Fibroblast of gingiva (primary cell): Measurements from ENCODE around the gene JMJD8.

Source experiments
- DNase-seq: peaks from one replicate; pipeline ENCODE4 v3.0.0-alpha.2; 2011; ENCODE audit warnings: low read depth

The JMJD8 gene

DNA sequence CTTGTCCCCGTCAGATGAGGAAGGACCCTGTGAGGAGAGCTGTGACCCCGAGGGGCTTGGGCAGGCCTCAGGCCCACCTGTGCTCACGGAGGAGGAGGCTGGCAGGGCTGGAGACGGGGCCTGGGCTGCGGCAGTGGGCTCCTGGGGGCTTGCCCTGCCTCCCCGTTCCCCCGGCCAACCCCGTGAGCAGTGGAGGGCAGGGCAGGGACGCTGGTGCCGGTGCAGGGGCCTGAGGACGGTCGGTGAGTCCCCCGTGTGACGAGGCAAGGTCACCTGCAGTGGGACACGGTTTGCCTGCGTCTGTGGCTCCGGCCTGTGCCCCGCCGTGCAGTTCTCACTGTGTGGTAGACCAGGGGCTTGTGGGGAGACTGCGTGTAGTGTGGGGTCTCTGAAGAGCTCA, 24.5 kb downstream of the JMJD8 start:
- no peak for DNase-seq

DNA sequence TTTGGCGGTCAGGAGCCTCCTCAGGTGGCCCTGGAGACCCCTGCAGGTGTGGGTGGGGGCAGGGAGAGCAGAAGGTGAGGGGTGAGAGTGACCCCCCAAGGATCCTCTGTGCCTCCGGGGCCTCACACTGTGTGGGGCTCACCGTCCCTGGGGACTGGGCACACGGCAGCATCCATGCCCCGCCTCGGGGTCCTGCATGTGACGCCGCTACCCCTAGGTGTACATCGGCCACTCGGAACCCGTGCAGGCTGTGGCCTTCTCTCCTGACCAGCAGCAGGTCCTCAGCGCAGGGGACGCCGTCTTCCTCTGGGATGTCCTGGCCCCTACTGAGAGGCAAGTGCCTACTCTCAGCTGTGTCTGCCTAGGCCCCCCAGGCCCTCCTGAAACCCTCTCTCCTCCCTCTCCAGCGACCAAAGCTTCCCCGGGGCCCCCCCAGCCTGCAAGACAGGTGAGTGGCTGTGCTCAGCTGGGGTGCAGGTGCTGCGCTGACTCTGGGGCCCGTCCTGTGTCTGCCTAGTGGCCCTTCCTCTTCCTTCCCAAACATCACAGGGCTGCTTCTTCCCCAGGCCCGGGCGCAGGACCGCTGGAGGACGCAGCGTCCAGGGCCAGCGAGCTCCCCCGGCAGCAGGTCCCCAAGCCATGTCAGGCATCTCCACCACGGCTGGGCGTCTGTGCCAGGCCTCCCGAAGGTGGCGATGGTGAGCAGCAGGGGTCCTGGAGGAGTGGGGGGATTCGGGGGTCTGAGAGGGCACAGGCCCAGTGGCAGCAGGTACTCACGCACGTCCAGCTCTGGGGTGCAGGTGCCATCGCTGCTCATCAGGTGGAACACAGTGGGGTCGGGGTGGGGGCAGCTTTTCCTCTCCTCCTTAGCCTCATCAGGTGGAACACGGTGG, 25.2 kb downstream of the JMJD8 start:
- no peak for DNase-seq

DNA sequence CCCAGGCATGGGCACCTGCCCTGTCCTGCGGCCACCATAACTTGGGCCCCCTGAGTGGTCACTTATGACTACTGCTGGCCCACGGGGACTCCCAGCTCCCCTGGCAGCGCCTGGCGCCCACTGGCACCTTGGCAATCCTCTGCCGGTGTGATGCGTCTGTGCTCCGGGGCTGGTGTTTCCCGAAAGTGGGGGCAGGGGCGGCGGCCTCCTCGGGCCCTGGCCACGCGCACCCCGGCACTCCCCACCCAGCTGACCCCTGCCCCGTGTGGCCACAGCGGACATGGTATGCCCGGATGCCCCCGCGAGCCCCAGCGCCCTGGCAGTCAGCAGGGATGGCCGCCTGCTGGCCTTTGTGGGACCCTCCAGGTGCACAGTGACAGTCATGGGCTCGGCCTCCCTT, 26.6 kb downstream of the JMJD8 start:
- DNase-seq: no peak

DNA sequence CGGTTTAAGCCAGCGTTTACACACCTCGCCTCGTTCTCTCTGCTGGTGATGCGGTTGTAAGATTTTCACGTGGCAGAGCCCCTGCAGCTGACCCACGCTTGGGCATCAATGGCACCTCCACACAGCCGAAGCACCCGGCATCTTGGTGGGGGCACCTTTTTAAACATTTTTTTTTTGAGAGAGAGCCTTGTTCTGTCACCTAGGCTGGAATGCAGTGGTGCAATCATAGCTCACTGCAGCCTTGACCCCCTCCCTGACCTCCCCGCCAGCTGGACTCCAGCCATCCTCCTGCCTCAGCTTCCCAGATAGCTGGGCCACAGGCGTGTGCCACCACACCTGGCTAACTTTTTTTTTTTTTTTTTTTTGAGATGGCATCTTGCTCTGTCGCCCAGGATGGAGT, 30.1 kb downstream of the JMJD8 start:
- no peak for DNase-seq

DNA sequence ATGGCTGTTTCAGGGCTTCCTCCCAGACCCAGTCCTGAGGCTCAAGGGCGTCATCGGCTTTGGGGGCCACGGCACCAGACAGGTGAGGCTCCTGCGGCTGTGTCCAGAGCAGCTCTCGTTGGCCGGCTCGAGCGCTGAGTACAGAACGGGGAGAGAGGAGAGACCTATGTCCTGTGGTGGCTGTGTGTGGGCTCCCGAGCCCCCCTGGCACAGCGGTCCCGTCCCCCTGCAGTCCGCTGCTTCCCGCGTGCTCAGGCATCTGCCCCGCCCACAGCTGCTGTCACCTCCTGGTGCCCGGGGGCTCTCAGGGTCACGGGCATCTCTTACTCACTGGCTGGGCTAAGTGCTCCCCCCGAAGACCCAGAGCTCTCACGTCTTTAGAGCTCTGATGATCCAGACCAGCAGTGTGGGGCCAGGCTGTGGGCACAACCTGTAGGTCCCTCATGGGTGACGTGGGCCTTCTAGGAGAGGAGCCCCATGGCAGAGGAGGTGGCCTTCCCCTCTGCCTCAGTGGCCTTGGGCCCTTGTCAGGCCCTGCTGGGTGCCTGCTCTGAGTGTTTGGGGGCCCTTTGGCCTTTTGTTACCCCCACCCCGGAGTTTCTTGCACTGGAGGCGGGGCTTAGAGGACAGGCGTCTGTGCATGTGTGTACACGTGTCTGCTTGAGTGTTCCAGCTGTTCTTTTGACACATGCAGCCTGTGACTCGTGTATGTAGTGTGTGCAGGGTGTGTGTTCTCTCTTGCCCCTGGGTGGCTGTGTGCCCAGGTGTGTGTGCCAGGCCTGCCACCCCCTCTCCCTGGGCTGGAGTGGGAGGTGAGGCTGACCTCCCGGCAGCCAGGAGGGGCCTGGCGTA, 31.5 kb downstream of the JMJD8 start:
- DNase-seq: no peak

DNA sequence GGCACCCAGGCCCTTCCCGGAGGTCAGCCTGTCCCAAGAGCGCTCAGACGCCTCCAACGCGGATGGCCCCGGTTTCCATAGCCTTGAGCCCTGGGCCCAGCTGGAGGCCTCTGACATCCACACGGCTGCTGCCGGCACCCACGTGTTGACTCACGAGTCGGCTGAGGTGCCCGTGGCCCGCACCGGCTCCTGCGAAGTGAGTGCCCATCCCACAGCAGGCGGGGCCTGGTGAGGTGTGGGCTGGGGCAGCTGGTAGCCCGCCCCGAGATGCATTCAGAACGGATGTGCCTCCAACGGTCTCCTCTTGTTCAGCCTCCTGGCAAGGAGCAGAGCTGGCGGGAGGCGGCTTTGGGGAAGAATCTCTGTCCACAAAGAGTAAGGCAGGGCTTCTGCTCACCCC, 32.3 kb downstream of the JMJD8 start:
- no peak for DNase-seq

DNA sequence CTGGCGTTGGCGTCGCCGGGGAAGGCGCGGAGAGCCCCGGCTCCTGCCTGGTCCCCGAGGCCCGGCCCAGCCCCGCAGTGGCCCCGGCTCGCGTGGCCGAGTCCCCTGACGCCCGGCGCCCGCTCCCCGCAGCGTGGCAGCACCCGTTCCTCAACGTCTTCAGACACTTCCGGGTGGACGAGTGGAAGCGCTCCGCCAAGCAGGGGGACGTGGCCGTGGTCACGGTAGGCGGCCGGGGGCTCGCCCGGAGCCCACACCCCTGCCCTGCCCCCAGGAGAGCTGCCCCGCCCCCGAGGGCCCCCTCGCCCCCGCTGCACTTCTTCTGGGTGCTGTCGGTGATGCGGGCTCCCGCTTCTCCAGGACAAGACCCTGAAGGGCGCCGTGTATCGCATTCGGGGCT, 34.5 kb downstream of the JMJD8 start:
- no peak for DNase-seq

DNA sequence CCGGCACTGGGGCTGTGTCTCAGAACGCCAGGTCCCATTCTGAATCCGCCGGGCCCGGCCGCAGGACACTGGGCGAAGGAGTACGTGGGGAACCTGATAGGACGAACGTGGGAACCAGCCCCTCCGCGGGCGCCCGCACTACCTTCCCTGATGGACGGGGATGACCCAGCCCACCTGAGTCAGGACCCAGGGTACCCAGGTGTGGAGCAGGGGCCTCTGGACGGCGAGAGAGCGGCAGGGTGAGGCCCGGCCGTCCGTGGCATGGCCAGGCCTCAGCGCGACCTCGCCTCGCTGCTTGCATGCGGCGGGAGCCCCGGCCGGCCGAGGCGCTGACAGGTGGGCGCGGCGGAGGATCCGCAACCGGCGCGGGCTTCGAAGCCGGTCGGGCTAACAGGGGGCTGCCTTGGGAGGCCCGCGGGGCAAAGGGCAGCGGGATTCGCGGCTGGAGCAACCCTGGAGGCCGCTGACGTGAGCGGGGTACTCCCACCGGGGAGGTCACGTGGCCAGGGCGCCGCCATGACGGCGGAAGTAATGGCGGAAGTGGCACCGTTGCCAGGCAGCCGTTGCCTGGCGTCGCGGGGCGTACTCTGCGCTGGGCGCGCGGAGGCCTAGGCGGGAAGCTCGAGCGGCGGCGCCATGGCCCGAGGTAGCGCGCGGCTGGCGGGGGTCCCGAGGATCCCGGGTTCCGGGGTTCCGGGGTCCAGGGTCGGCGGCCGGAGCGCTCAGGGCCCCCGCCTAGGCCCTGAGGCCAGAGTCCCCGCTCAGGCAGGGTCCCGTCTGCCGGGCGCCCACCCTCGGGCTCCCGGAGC, 35.1 kb downstream of the JMJD8 start, which contains the start of gene WDR90:
TSS of gene WDR90 (plus strand) at position 585 of the 809 bp plus-strand sequence. CDS start at position 637, 52 bp downstream.
- peak; percentile 91 for DNase-seq

DNA sequence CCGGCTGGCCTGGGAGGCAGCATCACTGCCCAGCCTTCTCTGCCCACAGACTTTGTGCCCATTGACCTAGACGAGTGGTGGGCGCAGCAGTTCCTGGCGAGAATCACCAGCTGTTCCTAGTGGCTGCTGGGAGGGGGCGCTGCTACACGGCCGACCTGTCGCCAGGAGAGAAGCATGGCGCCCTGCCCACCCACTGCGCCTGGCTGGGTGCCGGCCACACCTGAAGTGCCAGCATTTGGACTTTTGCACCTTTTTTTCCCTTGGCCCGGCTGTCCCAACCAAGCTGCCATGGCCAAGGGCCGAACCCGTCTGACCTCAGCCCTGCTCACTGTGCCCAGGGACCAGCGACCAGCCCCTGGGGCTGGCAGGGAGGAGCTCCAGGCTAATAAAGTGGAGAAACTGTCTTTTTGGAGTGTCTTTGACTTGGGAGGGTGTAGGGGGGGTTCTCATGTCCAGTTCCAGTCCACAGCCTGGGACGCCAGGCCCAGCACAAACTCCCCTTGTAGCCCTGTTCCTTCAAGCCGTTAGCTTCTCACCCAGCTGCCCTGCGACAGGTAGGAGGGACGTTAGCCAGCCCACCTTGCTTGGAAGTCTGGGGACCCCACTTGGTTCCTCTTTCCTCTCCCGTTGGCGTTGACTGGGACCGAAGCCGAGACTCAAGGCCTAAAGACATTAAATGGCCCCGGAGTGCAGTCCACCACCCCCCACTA, 35.9 kb downstream of the JMJD8 start:
- peak; percentile 34 for DNase-seq

DNA sequence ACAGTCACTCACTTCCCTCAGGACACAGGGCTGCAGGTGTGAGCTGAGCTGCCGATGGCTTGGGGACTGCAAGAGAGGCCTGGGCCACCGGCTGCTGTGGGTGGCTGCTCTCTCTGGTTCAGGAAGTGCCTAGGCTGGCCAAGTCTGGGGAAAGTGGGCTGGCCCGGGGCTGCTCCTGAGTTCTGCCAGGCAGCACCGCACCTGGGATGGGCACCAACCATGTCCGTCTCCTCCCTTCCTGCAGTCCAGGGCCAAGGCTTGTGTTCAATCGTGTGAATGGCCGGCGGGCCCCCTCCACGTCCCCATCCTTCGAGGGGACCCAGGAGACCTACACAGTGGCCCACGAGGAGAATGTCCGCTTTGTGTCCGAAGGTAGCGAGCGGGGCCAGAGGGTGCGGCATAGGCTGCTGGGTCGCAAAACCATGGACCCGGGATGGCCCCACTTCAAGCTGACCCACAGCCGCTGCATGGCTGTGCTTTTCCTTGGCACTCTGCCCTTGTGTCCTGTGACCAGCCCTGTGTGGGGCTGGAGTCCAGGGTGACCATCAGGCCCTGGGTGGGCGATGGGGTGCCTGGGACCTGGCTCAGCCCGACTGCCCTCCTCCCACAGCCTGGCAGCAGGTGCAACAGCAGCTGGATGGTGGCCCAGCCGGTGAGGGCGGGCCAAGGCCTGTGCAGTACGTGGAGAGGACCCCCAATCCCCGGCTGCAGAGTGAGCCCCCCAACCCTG, 36.8 kb downstream of the JMJD8 start:
- DNase-seq: no peak

DNA sequence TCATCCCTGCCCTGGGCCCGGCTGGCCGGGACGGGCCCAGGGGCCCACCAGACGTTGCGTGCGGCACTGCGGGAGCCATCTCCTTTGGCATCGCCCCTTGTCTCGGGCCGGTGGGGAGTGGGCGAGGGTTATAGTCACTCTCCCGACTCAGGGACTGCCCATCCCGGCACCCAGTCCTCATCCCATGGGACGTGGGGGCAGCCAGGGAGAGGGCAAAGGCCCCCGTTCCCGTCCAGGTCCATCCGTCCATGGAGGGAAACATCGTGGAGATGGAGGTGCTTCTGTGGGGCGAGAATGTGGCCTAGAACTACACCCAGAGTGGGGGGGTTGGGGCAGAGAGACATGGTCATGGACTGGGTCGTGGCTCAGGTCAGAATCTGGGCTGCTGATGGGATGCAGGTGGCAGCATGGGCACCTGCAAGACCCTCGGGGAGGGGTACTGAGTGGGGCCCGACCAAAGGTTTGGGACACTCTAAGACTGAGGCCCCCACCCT, 37.4 kb downstream of the JMJD8 start:
- DNase-seq: no peak

DNA sequence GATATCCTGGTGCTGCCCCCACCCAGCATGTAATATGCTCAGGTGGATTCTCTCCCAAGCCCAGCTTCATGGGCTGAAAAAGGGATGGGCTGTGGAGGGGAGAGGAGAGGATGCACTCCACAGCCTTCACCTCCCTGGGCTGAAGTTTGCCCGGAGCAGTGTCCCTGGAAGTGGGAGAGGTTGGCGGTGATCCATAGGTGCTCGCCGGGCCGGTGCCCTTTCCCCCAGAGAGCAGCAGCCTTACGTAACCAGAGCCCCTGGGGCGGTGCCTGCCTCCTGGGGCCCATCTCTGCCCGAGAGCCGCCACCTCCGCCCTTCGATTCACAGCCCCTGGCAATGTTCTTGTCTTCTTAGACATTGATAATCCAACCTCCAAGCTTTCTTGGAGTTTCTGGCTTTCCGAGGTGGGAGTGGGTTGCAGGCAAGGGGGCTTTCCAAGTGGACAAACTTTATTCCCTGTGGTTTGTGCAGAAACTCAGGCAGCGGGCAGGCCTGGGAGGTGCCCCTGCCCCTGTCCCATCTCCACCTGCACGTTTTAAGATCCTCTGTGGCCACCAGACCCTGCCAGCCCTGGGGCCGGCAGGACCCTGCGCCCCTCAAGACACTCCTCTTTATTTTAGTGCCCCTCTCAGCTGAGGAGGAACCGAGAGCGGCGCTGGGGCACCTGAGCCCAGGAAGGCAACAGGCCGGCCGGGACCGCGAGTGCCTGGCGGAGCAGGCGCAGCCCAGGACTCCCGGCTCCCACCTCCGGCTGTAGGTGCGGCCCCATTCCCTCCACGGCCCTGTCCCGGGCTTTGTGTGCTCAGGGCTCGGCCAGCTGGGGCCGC, 38.1 kb downstream of the JMJD8 start:
- DNase-seq: no peak

DNA sequence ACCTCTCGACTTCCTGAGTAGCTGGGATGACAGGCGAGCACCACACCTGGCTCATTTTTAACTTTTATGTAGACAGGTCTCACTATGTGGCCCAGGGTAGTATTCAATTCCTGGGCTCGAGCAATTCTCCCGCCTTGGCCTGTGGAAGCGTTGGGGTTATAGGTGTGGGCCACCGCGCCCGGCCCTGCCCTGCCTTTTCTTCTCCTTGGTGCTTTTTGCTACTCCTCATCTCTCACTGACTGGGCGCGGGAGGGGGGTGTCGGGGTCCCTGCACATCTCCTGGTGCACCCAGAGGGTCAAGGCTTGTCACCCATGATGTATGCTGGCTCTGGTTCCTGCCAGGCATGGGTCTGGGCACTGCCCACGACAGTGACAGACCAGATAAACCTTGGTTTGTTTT, 39.6 kb downstream of the JMJD8 start:
- DNase-seq: no peak

DNA sequence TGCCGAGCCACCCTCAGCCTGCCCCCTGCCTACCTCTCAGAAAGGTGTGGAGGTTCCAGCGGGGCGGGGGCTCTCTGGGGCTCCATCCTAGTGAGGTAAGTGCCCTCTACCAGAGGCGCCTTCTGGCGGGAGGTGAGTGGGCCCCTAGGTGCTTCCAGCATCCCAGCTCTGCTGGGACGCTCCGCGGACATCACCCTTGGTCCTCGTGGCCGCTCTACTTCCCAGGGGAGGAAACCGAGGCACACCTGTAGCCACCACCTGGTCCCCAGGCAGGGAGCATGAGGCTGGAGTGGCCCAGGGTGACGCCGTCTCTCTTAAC, 41.1 kb downstream of the JMJD8 start:
- DNase-seq: no peak

DNA sequence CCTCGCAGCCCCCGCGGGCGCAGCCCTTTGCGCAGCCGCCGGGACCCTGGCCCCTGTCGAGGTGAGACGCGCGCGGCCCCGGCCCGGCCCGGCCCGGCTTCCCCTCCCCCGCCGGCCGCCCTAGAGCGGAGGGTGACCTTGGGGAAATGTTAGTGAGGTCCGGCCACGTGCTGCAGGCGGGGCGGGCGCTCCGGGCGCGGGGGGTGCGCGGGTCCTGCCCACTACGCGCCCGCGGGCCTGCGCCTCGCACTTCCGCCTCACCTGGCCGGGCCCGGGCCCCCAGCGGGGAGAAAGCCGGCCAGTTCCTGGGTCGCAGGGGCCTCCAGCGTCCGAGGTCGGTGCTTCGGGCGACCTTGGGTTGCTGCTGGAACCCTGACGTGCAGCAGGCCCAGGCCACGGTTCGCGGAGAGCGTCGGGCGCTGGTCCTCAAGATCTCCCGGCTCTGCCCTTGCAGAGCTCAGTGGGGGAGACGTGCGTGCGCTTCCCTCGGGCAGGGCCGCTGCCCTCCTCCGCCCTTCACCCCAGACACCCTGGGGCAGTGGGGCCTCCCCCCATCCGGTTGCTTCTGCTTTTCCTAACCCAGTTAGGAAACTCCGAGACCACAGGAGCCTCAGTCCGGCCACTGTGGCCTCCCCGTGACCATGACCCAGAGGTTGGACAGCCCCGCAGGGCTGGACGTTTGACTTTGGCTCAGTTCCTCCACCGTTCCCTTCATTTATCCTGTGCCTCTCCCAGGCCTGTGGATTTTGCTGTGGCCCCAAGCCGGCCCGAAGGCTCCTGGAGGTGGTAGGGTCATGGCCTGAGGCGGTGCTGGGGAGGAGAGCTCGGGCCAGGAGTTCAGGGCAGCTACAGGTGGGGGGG, 41.7 kb downstream of the JMJD8 start:
- DNase-seq: peak; percentile 15

DNA sequence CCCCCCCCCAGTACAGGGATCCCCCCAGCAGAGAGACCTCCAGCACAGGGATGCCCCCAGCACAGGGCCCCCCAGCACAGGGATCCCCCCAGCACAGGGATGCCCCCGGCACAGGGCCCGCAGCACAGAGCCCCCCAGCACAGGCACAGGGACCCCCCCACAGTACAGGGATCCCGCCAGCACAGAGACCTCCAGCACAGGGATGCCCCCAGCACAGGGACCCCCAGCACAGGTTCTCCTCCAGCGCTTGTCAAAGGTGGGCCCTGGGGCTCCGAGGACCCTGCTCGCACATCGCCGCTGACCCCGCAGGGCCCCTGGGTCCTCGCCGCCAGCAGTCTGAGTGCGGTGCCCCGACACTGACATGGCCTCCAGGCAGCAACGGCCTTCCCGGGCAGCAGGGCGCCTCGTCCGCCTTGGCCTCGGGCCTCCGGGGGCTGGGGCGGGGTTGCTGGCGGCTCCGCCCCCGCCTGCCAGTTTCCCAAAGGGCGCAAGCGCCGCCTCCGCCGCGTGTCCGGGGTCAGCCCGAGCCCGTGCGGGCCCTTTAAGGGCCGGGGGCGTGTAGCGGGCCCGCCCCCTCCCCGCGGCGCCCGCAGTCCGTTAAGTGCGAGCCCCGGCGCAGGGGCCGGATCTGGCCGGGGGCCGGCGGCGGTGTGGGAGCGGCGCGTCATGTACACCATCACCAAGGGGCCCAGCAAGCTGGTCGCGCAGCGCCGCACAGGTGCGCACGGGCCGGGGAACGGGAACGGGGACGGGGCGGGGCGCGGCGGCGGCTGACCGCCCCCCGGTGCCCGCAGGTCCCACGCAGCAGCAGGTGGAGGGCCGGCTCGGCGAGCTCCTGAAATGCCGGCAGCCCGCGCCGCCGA, 42.6 kb downstream of the JMJD8 start, which contains the start of gene MCRIP2:
TSS of gene MCRIP2 (plus strand) at position 503 of the 863 bp plus-strand sequence. CDS start at position 667, 164 bp downstream.
- DNase-seq: peak; percentile 74

DNA sequence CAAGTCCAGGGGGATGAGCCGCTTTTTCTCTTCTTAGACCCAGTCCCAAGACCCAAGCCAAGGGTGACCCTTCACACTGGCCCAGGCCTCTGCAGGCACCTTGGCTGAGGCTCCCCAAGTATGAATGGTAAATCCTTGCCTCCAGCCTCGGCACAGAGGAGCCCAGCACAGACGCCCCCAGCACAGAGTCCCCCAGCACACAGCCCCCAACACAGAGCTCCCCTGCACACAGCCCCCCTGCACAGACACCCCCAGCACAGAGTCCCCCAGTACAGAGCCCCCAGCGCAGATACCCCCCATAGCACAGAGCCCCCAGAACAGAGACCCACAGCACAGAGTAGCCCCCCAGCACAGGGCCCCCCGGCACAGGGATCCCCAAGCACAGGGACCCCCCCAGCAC, 43.5 kb downstream of the JMJD8 start:
- DNase-seq: no peak

DNA sequence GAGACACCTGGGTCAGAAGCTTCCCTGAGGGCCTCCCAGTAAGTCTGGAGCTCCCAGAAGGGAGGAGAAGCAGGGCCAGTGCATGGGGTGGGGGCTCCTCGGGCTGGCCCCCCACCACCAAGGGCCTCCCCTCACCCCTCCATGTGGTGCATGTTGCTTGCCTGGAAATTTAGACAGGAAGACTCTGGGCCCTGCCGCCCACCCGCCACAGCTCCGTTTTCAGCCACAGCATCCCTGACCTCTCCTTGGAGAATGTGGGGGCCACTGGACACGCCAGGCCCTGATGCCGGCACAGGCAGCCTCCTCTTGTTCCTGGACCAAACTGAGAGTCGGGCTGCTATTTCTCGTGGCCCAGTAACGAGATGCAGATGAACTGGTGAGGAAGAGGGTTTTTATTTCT, 45.3 kb downstream of the JMJD8 start:
- no peak for DNase-seq
